HL-60 (cell line): ENCODE results near the gene SARNP.

Experiments
- DNase-seq, 2 experiments: peaks; one replicate each; pipeline ENCODE4 v3.0.0-alpha.2; 2010 to 2020; ENCODE audit warnings: low read depth in 1 of 2, low spot score in 1 of 2
- H3K27ac ChIP-seq: fragments of 250-450 bp; sonication (Bioruptor Pico); replicated peaks from 2 replicates; pipeline ENCODE4 v1.5.1; 2020; ENCODE audit warnings: mild to moderate bottlenecking, moderate library complexity
- H3K27me3 ChIP-seq: fragments of 250-450 bp; sonication (Bioruptor Pico); 2 replicates; pipeline ENCODE4 v1.5.1; 2021; ENCODE audit warnings: mild to moderate bottlenecking, moderate library complexity; ENCODE audit not compliant: insufficient read depth, poor library complexity, severe bottlenecking
- H3K4me3 ChIP-seq: replicated peaks from 2 replicates; pipeline ENCODE4 v1.5.1; 2011; ENCODE audit warnings: mild to moderate bottlenecking, control low read depth, low read length; ENCODE audit not compliant: insufficient read depth
- CTCF ChIP-seq: IDR thresholded peaks from one replicate; pipeline ENCODE4 v1.5.1; 2011; ENCODE audit warnings: low read length, control low read depth, inconsistent platforms; ENCODE audit not compliant: insufficient read depth
- GABPA ChIP-seq: IDR thresholded peaks from 2 replicates; pipeline ENCODE4 v1.6.1; 2012; ENCODE audit warnings: low read depth
- POLR2AphosphoS5 ChIP-seq: IDR thresholded peaks from 2 replicates; pipeline ENCODE4 v1.6.1; 2012; ENCODE audit warnings: low read depth
- REST ChIP-seq: IDR thresholded peaks from 2 replicates; pipeline ENCODE4 v1.6.1; 2012; ENCODE audit warnings: low read depth; ENCODE audit not compliant: insufficient replicate concordance
- SPI1 ChIP-seq: IDR thresholded peaks from 2 replicates; pipeline ENCODE4 v1.6.1; 2012; ENCODE audit warnings: low read depth, mild to moderate bottlenecking, borderline replicate concordance

The SARNP gene

GRCh38 chr12:55716582-55716957, 101.0 kb downstream of the SARNP start:
- peak overlapping the region; percentile 82 for H3K4me3 ChIP-seq
- no peak for DNase-seq
- H3K27me3 ChIP-seq = no peaks in the 10 kb centered on the region
- H3K27ac ChIP-seq = peak overlapping the region; percentile 97
- TF ChIP-seq SPI1 = peak; percentile 40; the same call in 1 of the 2 replicates
- TF ChIP-seq CTCF = no peak
- TF ChIP-seq POLR2AphosphoS5 = no peak

- no peaks in the 10 kb centered on the region for H3K27me3 ChIP-seq
- peak within 1 kb of the TSS; percentile 97 for H3K27ac ChIP-seq
- TF ChIP-seq CTCF (no peak), POLR2AphosphoS5 (peak; percentile 69; the same call in 1 of the 2 replicates)
- peak; percentile 93 for DNase-seq
- peak within 1 kb of the TSS; percentile 82 for H3K4me3 ChIP-seq
These were observed 101.5 kb downstream of the SARNP start, which contains the start of gene BLOC1S1 for GRCh38 chr12:55715833-55716581. Gene BLOC1S1, plus strand, starts transcription at chr12:55716046. Its CDS starts 6 bp downstream, at chr12:55716052.

- Histone ChIP-seq H3K27me3 (no peaks in the 10 kb centered on the region), H3K4me3 (peak overlapping the region; percentile 82), H3K27ac (peak overlapping the region; percentile 97)
- TF ChIP-seq GABPA (no peak), SPI1 (no peak), REST (no peak), POLR2AphosphoS5 (no peak), CTCF (no peak)
- no peak for DNase-seq
These were observed 102.3 kb downstream of the SARNP start for GRCh38 chr12:55715169-55715764.

GRCh38 chr12:55713721-55714120, 103.8 kb downstream of the SARNP start:
- TF ChIP-seq CTCF (no peak), SPI1 (no peak), REST (no peak), GABPA (no peak), POLR2AphosphoS5 (no peak)
- no peak for DNase-seq

More at GRCh38 chr12:55713721-55714120, 103.8 kb downstream of the SARNP start:
- H3K27me3 ChIP-seq = no peaks in the 10 kb centered on the region
- no peak overlapping the region for H3K4me3 ChIP-seq
- no peak overlapping the region for H3K27ac ChIP-seq
